GM21381 (cell line): ENCODE measurements around the gene RNF150.

ENCODE experiments used
- ATAC-seq: cut with Tn5 transposase; IDR thresholded peaks from one replicate; pipeline ENCODE4 v1.9.1; 2021; ENCODE audit warnings: mild to moderate bottlenecking, moderate library complexity; ENCODE audit not compliant: unreplicated experiment

Gene RNF150

GRCh38 chr4:141028024-141028529 lies 105.2 kb downstream of the RNF150 start:
- ATAC-seq = no peak

DNA sequence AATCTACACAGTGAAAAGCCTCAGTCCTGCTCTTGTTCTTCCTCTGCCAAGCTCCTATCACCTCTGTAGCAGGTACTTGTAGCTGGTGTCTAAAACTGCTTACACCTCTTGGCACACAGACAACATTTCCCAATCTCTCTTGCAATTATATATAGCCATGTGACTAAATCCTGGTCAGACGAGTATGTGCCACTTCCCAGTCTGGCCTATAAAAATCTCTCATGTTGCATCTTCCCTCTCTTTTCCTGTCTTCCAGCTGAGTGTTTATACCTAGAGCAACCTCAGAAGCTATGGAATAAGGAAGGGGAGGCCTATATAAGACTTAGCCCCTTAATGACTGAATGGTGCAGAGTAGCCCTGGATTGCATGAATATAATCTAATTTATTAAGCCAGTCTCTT lies 105.8 kb downstream of the RNF150 start:
- no peak for ATAC-seq

DNA sequence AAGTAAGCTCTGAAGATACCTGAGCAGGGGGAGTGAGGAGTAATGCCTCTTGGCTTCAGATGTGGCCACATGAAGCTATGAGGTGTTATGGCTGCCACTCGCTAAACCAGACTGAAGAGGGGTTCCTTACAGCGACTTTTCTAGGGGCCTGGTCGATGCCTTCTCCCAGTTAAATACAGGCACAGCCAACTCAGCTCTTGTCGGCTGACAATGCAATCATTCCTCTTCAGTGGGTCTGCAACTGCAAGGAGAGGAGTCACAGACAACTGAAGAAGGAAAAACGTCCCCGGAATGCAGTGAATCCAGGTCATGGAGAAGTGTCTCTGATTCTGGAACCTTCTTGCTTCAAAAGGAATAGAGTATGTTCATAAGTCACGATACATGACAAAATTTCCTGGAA lies 106.4 kb downstream of the RNF150 start:
- no peak for ATAC-seq

- ATAC-seq = no peak
Measured at GRCh38 chr4:141023051-141023450, 110.2 kb downstream of the RNF150 start.

DNA sequence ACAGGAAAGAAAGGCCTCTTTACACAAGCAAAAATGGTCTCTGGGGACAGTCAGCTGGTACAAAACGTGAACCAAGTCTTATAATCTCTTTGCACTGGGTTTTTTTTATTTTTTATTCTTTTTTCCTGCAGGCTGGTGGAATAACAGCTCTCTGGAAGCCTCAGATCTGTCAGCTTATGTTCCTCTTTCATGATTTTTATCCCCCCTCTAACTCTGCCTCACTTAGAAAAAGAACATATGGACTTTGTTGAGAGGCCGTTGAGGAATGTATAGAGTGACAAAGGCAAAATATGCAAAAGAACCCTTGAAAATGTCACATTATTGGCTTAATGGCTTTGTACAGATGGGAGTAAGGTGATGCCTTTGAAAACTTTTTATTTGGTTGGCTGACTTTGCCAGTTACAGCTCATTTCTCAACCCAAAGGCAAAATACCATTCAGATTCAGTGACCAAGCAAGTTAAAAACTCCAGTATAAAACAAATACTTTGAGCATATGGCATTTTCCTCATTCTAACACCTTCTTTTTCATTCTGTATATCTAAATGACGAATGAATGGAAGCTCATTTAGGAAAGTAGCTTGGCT lies 111.1 kb downstream of the RNF150 start:
- ATAC-seq = no peak

DNA sequence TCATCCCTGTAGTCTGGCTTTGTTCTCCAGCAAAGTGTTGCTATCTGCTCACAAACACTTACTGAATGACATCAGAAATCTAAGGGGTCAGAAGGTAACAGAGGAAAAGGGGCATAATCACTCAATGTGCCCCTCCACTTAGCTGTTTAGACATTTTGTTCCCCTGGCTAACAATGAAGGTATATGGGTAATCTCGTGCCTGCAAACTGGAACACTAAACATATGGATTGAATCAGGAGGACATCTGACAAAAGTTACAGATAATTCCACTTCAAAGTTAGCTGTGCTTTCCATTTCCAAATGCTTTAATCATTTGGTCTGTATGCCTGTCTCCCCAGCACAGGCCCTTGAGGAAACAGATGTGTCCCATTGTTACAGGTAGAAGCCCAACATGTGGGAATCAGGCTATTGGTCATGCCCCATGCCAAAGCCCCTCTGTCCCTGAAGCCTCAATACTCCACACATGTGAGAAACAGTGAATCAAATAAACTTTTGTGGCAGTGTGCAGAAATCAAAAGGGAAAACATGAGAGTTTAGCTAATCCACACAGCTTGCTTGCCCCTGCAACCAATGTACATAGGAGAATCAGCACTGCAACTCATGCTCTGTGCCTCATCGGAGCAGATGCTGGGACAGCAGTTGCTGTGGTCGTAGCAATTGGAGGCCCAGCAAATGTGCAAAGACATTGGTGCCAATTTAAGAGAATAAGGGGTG lies 111.7 kb downstream of the RNF150 start:
- ATAC-seq = no peak

GRCh38 chr4:141020801-141021261 lies 112.4 kb downstream of the RNF150 start:
- ATAC-seq = no peak

- no peak for ATAC-seq
Measured at GRCh38 chr4:141019768-141020167, 113.5 kb downstream of the RNF150 start.

- ATAC-seq = no peak
Measured at GRCh38 chr4:141016117-141016798, 117.0 kb downstream of the RNF150 start.

- no peak for ATAC-seq
Measured at GRCh38 chr4:141013899-141014298, 119.4 kb downstream of the RNF150 start.

- no peak for ATAC-seq
Measured at GRCh38 chr4:141011901-141012315, 121.4 kb downstream of the RNF150 start.

DNA sequence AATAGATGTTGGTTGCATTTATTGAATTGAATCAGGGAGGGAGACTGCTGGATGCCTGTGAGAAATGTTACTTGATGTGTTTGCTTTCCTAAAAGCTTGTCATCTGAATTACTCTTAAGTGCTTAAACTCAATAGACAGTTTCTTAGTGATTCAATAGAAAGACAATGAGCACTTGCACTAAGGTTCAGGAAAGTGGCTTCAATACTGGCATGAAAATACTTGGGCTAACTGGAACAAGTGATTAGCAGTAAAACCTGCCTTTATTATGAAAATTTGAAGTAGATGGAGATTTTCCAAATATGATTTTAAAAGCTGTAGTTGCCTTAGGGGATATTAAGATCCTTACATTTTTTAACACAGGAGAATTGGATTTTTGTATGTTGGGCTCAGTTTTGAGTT lies 123.3 kb downstream of the RNF150 start:
- ATAC-seq = no peak

DNA sequence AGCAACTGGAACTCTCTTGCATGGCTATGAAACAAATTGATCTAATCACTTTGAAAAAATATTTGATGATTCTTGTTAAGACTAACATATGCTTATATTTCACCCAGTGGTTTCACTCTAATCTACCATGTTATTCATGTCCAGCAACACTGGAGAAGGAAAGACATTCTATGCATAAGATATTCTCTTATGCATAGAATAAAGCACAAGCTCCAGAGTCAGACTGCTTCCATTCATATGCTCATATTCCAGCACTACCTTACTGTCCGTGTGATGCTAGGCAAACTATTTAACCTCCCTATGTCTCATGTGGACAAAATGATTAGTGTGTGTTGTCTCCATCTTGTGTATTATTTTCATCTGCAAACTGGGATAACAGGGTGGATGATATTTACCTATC lies 124.1 kb downstream of the RNF150 start:
- ATAC-seq = no peak

GRCh38 chr4:141006242-141006802 lies 126.9 kb downstream of the RNF150 start:
- ATAC-seq = no peak

GRCh38 chr4:141004823-141005222 lies 128.4 kb downstream of the RNF150 start:
- no peak for ATAC-seq

DNA sequence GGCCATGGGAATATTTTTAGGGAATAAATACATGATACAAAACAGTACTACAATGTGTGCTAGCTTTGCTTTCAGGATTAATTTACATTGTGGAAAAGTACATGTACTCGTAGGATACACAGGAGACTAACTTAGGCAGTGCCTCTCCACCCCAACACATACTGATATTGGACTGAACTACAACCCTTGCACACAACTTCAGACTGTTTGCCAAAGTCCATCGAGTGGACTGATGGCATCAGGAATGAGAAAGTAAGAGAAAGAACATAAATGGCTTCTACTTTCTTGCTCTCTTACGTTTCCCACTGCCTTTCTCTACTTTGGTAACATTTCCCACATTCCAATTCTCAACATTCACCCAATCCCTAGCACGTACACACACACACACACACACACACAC lies 130.1 kb downstream of the RNF150 start:
- ATAC-seq = no peak

- no peak for ATAC-seq
Measured at GRCh38 chr4:141002323-141002805, 130.9 kb downstream of the RNF150 start.

GRCh38 chr4:140996766-140997165 lies 136.5 kb downstream of the RNF150 start:
- no peak for ATAC-seq

DNA sequence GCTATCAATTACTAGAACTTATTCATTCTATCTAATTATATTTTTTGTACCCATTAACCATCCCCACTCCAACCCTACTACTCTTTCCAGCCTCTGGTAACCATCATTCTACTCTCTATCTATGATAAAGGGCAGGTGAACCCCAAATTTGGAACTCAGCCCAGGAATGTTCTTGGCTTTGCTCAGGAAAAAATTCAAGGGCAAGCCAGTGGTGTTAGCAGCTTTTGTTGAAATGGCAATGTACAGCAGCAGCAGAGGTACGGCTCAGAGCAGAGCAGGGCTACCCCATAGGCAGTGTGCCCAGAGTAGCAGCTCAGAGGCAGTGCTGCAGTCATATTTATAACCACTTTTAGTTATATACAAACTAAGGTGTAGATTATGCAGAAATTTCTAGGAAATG lies 138.2 kb downstream of the RNF150 start:
- no peak for ATAC-seq

DNA sequence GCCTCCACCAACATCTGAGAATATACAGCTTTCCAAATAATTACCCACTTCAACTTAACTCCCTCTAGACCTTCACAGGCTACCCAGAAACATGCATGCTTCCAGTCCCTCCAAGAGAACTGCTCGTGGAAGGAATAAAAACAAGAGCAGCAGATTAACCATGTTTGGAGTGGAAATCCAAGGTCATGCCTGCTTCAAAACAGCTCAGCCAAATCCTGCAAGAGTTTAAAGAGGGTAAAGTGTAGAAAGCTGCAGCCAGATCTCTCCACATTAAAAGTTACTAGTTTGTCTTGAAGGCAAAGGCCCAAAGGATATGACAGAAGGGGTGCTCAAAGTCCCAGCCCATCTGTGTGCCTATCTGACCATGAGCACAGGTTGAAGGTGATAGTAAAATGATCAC lies 139.3 kb downstream of the RNF150 start:
- ATAC-seq = no peak

GRCh38 chr4:140993370-140993769 lies 139.9 kb downstream of the RNF150 start:
- no peak for ATAC-seq
